AG04450 (cell line): ENCODE measurements around the gene EVC2. TPM values are rescaled to one million over a fixed set of nuclear protein-coding genes. Genes with fewer than 3 reads are reported as not detected.

ENCODE experiments used
- CTCF ChIA-PET: fragments of 300-600, 350-600 bp; formaldehyde crosslinking; extraction: SDS; loops from one replicate; lab custom pipeline; 2022; ENCODE audit warnings: antibody characterized with exemption, inconsistent platforms; lab: Charles Lee
- POLR2A ChIA-PET: fragments of 350-600 bp; formaldehyde crosslinking; extraction: SDS; loops from one replicate; lab custom pipeline; 2021; ENCODE audit warnings: antibody characterized with exemption, inconsistent platforms; lab: Yijun Ruan, JAX
- DNase-seq: peaks from one replicate; pipeline ENCODE4 v3.0.0-alpha.2; 2011; ENCODE audit warnings: low read depth, low spot score
- H3K27ac ChIP-seq: one replicate; pipeline ENCODE4 v1.5.1; 2012; ENCODE audit warnings: low read depth, low read length, control low read depth
- H3K27me3 ChIP-seq: one replicate; pipeline ENCODE4 v1.6.0; 2012; ENCODE audit warnings: low read length; ENCODE audit not compliant: control insufficient read depth, insufficient read depth
- H3K4me3 ChIP-seq: 2 replicates; pipeline ENCODE4 v1.5.1; 2011; ENCODE audit warnings: mild to moderate bottlenecking, low read depth, low read length, control low read depth
- H3K9me3 ChIP-seq: 2 replicates; pipeline ENCODE4 v1.5.1; 2012; ENCODE audit warnings: low read length; ENCODE audit not compliant: control insufficient read depth, insufficient read depth
- CTCF ChIP-seq: IDR thresholded peaks from 2 replicates; pipeline ENCODE4 v1.5.1; 2011; ENCODE audit warnings: low read depth, low read length, control low read depth, inconsistent platforms
- polyA plus RNA-seq: library from polyadenylated mRNA; depleted of rRNA; stranded (reverse); fragments of >200 nt; gene quantifications from 2 replicates; pipeline ENCODE4 v1.2.3, GENCODE V29; 2011

EVC2 gene
- polyA plus RNA-seq, 1 experiment: 2.1 TPM

DNA sequence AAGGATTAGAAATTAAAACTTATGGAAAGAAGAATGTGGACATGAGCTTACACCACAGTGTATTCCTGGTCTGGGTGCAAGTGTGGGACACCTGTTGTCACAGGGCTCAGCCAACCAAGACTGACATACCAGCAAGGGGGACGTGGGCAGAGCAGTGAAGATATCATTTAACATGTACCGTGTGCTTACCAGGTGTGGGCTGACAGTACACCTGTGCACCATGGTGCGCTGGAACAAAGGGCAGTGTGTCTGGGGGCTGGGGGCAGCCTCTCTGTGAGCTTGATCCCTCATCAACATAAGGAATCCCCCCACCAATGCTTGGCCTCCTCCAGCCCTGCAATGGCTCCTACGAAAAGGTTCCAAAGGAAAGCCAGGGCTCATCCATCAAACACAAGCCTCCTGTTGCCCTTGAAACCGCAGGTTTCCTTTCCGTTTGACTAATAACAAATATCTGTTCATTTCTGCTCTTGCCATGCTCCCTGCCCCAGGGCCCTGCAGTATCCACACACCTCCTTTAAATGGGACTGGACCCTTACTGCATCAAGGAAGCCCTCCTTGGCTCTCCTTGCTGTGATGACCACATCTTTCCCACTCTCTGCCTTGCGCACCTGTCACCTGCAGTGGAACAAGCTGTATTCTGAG lies 16.7 kb downstream of the EVC2 start:
- ChIA-PET POLR2A (no interaction called here), CTCF (no interaction called here)

GRCh38 chr4:5689065-5689464 lies 19.3 kb downstream of the EVC2 start:
- POLR2A ChIA-PET: no interaction called here
- peaks cover 7% of the 10 kb centered on the region; the same call in 1 of the 2 replicates for H3K9me3 ChIP-seq
- H3K27ac ChIP-seq: no peak overlapping the region
- no peak overlapping the region for H3K4me3 ChIP-seq
- DNase-seq: no peak
- CTCF ChIA-PET: no interaction called here
- H3K27me3 ChIP-seq: no peaks in the 10 kb centered on the region
- TF ChIP-seq CTCF: no peak

More for the DNA sequence above, 16.7 kb downstream of the EVC2 start:
- no peak for TF ChIP-seq CTCF
- H3K27ac ChIP-seq: no peak overlapping the region
- H3K27me3 ChIP-seq: no peaks in the 10 kb centered on the region
- DNase-seq: no peak
- no peaks in the 10 kb centered on the region for H3K9me3 ChIP-seq
- no peak overlapping the region for H3K4me3 ChIP-seq

DNA sequence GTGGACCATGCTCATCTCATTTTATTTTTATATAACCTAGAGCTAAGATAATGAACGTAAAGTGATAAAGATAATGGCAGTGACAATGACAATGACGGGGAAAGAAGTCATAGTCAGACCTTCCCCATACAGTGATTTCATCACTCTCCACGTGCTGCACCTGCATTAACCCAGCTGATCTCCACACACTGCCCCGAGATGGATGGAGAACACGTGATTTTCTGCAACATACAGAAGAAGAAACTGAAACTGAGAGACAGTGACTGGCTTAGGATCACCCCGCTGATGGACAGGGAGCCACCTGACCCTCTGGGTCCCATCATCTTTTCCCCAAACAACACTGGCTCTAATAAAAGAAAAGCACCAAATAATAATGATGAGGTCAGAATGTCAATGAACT lies 22.0 kb downstream of the EVC2 start:
- ChIA-PET POLR2A (interaction anchor here (0.6 kb wide), 1 partner anchor 152 kb away, joined by 4 read pairs; no protein-coding TSS in a partner anchor), CTCF (no interaction called here)
- H3K27ac ChIP-seq: no peak overlapping the region
- no peak for TF ChIP-seq CTCF
- peaks cover 7% of the 10 kb centered on the region; the same call in 1 of the 2 replicates for H3K9me3 ChIP-seq
- H3K27me3 ChIP-seq: no peaks in the 10 kb centered on the region
- no peak for DNase-seq
- no peak overlapping the region for H3K4me3 ChIP-seq

- DNase-seq: no peak
- Histone ChIP-seq H3K27ac (no peak overlapping the region), H3K4me3 (no peak overlapping the region), H3K27me3 (no peaks in the 10 kb centered on the region), H3K9me3 (peaks cover 7% of the 10 kb centered on the region; the same call in 1 of the 2 replicates)
- CTCF ChIA-PET: no interaction called here
- no peak for TF ChIP-seq CTCF
- POLR2A ChIA-PET: no interaction called here
Observed at GRCh38 chr4:5685296-5685695, 23.1 kb downstream of the EVC2 start.

DNA sequence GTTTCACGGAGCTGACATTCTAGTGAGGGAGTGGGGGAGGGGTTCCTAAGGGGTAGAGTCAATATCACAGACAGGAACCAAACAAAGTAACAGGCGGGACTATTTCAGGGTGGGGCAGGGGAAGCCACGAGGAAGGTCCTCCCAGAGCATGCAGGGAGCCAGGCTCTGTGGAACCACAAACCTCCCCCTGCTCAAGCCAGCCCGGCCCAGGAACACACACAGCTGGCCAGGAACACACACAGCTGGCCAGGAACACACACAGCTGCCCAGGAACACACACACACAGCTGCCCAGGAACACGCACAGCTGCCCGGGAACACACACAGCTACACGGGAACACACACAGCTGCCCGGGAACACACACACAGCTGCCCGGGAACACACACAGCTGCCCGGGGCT lies 24.8 kb downstream of the EVC2 start:
- ChIA-PET CTCF (no interaction called here), POLR2A (interaction anchor here (0.7 kb wide), 1 partner anchor 49 kb away, joined by 3 read pairs; no protein-coding TSS in a partner anchor)
- H3K27ac ChIP-seq: no peak overlapping the region
- no peak overlapping the region for H3K4me3 ChIP-seq
- TF ChIP-seq CTCF: no peak
- peaks cover 7% of the 10 kb centered on the region; the same call in 1 of the 2 replicates for H3K9me3 ChIP-seq
- no peak for DNase-seq
- no peaks in the 10 kb centered on the region for H3K27me3 ChIP-seq
